Subcutaneous adipose tissue (tissue), 4 donors: Measurements from ENCODE around the gene KCNQ5. TPM values are rescaled to one million over a fixed set of nuclear protein-coding genes. Genes with fewer than 3 reads are reported as not detected.

ENCODE experiments used
- CTCF ChIP-seq: fragments of 450-650 bp; IDR thresholded peaks from one replicate; pipeline ENCODE4 v1.5.1; 2016; ENCODE audit warnings: low read depth, mild to moderate bottlenecking, control low read depth, antibody characterized with exemption, moderate library complexity
- total RNA-seq, 4 donors: library from RNA; depleted of rRNA; stranded (reverse); fragments of >200 nt; gene quantifications; one replicate each; pipeline ENCODE4 v1.1.0, GENCODE V29; 2016

KCNQ5 gene
- total RNA-seq, 4 donors from 2014 or later: 0.17 TPM; not detected in 3

- TF ChIP-seq CTCF: no peak
Observed at GRCh38 chr6:72938104-72938503, 316.2 kb downstream of the KCNQ5 start.

- TF ChIP-seq CTCF: no peak
Observed at GRCh38 chr6:72939004-72939403, 317.1 kb downstream of the KCNQ5 start.

- TF ChIP-seq CTCF: no peak
Observed at GRCh38 chr6:72940265-72940664, 318.4 kb downstream of the KCNQ5 start.

- TF ChIP-seq CTCF: no peak
Observed at GRCh38 chr6:72941263-72941662, 319.4 kb downstream of the KCNQ5 start.

- no peak for TF ChIP-seq CTCF
Observed at GRCh38 chr6:72941751-72942150, 319.9 kb downstream of the KCNQ5 start.

- no peak for TF ChIP-seq CTCF
Observed at GRCh38 chr6:72943699-72944098, 321.8 kb downstream of the KCNQ5 start.

- no peak for TF ChIP-seq CTCF
Observed at GRCh38 chr6:72944660-72945059, 322.8 kb downstream of the KCNQ5 start.

- no peak for TF ChIP-seq CTCF
Observed at GRCh38 chr6:72946774-72947173, 324.9 kb downstream of the KCNQ5 start.
